Measurements from ENCODE around the gene GAS7. TPM values are rescaled to one million over a fixed set of nuclear protein-coding genes. Genes with fewer than 3 reads are reported as not detected.

GAS7 gene
- total and polyA plus RNA-seq, 2 of the 13 experiments (the other 11 are each of a cell fraction or from before 2014, with no cell fraction given): 1.0 to 5.2 TPM

GRCh38 chr17:10055262-10055975, 143.0 kb downstream of the GAS7 start:
- peaks cover 10 to 53% of the 10 kb centered on the region in 2 experiments for H3K27me3 ChIP-seq (ENCODE audit: control insufficient read depth in 1 of 2, insufficient read depth in 2 of 2, low read length in 2 of 2)
- in situ Hi-C loops (cut with HindIII; ENCODE audit: extremely low pct_ligation_motif_present, low pct_unique_long_range_greater_than_20kb): no loop called here

More at GRCh38 chr17:10055262-10055975, 143.0 kb downstream of the GAS7 start:
- no peaks in the 10 kb centered on the region for H3K9me3 ChIP-seq (ENCODE audit: low read length)
- H3K4me3 ChIP-seq (replicated peaks in 1 of 3; ENCODE audit: insufficient read depth in 1 of 3, low read depth in 2 of 3, low read length in 3 of 3): no peak overlapping the region
- no peak for TF ChIP-seq PAWR (CRISPR knock-in tag; IDR thresholded peaks at IDR 0.05; ENCODE audit: borderline replicate concordance)
- no peak for TF ChIP-seq ZNF430 (CRISPR knock-in tag; IDR thresholded peaks at IDR 0.05)
- no peak for TF ChIP-seq ZNF773 (CRISPR knock-in tag; IDR thresholded peaks at IDR 0.05; ENCODE audit: borderline replicate concordance)
- no peak for TF ChIP-seq FOSL2 (CRISPR knock-in tag; IDR thresholded peaks at IDR 0.05)
- TF ChIP-seq ZFP36L1 (CRISPR knock-in tag; IDR thresholded peaks at IDR 0.05): no peak
- TF ChIP-seq CEBPZ (IDR thresholded peaks at IDR 0.05; ENCODE audit: low read length): no peak
- no peak for TF ChIP-seq SRF (IDR thresholded peaks at IDR 0.05; ENCODE audit: low read depth, low read length)
- TF ChIP-seq ZNF225 (CRISPR knock-in tag; IDR thresholded peaks at IDR 0.05): no peak
- TF ChIP-seq POLR2A (IDR thresholded peaks at IDR 0.05; ENCODE audit: insufficient read depth in 1 of 2, low read depth in 2 of 2, low read length in 2 of 2): no peak
- TF ChIP-seq GATA4 (IDR thresholded peaks at IDR 0.05; ENCODE audit: borderline replicate concordance, low read depth): no peak
- TF ChIP-seq FOSL1 (CRISPR knock-in tag; IDR thresholded peaks at IDR 0.05; ENCODE audit: borderline replicate concordance): no peak
- TF ChIP-seq ZFX (CRISPR knock-in tag; IDR thresholded peaks at IDR 0.05; ENCODE audit: low read depth): no peak
- TF ChIP-seq ZNF205 (CRISPR knock-in tag; IDR thresholded peaks at IDR 0.05): no peak
- no peak for TF ChIP-seq HNF4A (CRISPR knock-in tag; IDR thresholded peaks at IDR 0.05)
- TF ChIP-seq IRX3 (CRISPR knock-in tag; IDR thresholded peaks at IDR 0.05; ENCODE audit: borderline replicate concordance, low read depth): no peak
- TF ChIP-seq, protein P1, sequence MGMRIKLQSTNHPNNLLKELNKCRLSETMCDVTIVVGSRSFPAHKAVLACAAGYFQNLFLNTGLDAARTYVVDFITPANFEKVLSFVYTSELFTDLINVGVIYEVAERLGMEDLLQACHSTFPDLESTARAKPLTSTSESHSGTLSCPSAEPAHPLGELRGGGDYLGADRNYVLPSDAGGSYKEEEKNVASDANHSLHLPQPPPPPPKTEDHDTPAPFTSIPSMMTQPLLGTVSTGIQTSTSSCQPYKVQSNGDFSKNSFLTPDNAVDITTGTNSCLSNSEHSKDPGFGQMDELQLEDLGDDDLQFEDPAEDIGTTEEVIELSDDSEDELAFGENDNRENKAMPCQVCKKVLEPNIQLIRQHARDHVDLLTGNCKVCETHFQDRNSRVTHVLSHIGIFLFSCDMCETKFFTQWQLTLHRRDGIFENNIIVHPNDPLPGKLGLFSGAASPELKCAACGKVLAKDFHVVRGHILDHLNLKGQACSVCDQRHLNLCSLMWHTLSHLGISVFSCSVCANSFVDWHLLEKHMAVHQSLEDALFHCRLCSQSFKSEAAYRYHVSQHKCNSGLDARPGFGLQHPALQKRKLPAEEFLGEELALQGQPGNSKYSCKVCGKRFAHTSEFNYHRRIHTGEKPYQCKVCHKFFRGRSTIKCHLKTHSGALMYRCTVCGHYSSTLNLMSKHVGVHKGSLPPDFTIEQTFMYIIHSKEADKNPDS (CRISPR knock-in tag; IDR thresholded peaks at IDR 0.05): no peak
- H3K4me1 ChIP-seq (ENCODE audit: insufficient read depth, low read length): peaks cover 18% of the 10 kb centered on the region
- POLR2A ChIA-PET: no interaction called here
- intact Hi-C loops (cut with micrococcal nuclease; ENCODE audit: unreplicated experiment): no loop called here
- H3K9ac ChIP-seq (ENCODE audit: insufficient read depth, low read depth, low read length): no peak overlapping the region
- no peak for DNase-seq (ENCODE audit: low spot score)
- H4K20me1 ChIP-seq (ENCODE audit: insufficient read depth, low read length): no peaks in the 10 kb centered on the region
- H3K79me2 ChIP-seq (ENCODE audit: insufficient read depth, low read length): no peaks in the 10 kb centered on the region
- no peaks in the 10 kb centered on the region for H3K36me3 ChIP-seq (replicated peaks in 1 of 2; ENCODE audit: control insufficient read depth in 1 of 2, insufficient read depth in 2 of 2, low read length in 2 of 2)
- no peak overlapping the region for H3K27ac ChIP-seq (ENCODE audit: extremely low read length, insufficient read depth, low read length)
- BruUV-seq (replicated peaks): no TSS peak
- CTCF ChIA-PET (ENCODE audit: low intra/inter-chr PET ratio, low total read pairs): no interaction called here
- no peak overlapping the region for H3K4me2 ChIP-seq (ENCODE audit: low read depth, low read length)
- 42% methylated on average over 11 of the region's 13 CpGs for WGBS (ENCODE audit: low lambda C conversion rate)
- no peak for FAIRE-seq
- H2AFZ ChIP-seq (ENCODE audit: low read length): no peak overlapping the region
- no peak for ATAC-seq
